Left lung (tissue), 10 donors: ENCODE results near the gene SPIRE1. TPM values are rescaled to one million over a fixed set of nuclear protein-coding genes. Genes with fewer than 3 reads are reported as not detected.
A peak's percentile ranks its signal among the peaks of the same experiment; 100 is the strongest.
"Not testable (repeated sequence)": the region's sequence is repeated elsewhere in the genome, so short reads cannot be mapped to it uniquely, and the experiment has no call there.

Experiments used
- ATAC-seq: fragments of 200-7000 bp; cut with Tn5 transposase; one replicate; pipeline ENCODE4 v1.9.1; 2020; ENCODE audit warnings: moderate library complexity
- DNase-seq, 4 donors: peaks; one replicate each; pipeline ENCODE4 v3.0.0-alpha.2; 2013 to 2020
- H3K27ac ChIP-seq, 2 donors: fragments of 200-600 bp; sonication (generic) in 1 of 2; one replicate each; pipeline versions ENCODE4 v1.5.0 to v1.8.0; 2020 to 2021
- H3K27me3 ChIP-seq, 2 donors: fragments of 200-600 bp; sonication (generic) in 1 of 2; one replicate each; pipeline versions ENCODE4 v1.5.0 to v1.8.0; 2020 to 2021
- H3K36me3 ChIP-seq, 2 donors: fragments of 200-600 bp; sonication (generic) in 1 of 2; one replicate each; pipeline versions ENCODE4 v1.5.0 to v1.8.0; 2020 to 2021
- H3K4me1 ChIP-seq, 2 donors: fragments of 200-600 bp; one replicate each; pipeline ENCODE4 v1.8.0; 2021
- H3K4me3 ChIP-seq, 2 donors: fragments of 200-600 bp; sonication (generic) in 1 of 2; one replicate each; pipeline versions ENCODE4 v1.5.0 to v1.8.0; 2020 to 2021; ENCODE audit warnings: mild to moderate bottlenecking in 1 of 2
- H3K9me3 ChIP-seq, 2 donors: fragments of 200-600 bp; sonication (generic) in 1 of 2; one replicate each; pipeline versions ENCODE4 v1.5.0 to v1.8.0; 2020 to 2021
- CTCF ChIP-seq, 2 donors: fragments of 200-600 bp; sonication (generic) in 1 of 2; IDR thresholded peaks; one replicate each; pipeline versions ENCODE4 v1.5.0 to v1.8.0; 2021; ENCODE audit warnings: antibody characterized with exemption in 2 of 2
- intact Hi-C, 2 donors: fragments of 100-400 bp; cut with DNase I; formaldehyde crosslinking; loops; one replicate each; pipeline versions ENCODE4 v1.11.2 to v1.14.2; 2022
- polyA plus RNA-seq, 6 donors: library from polyadenylated mRNA; unstranded; fragments of 120-200 nt; gene quantifications; one replicate each; pipeline ENCODE4 v1.2.1, GENCODE V29; 2013; ENCODE audit not compliant: insufficient read length in 6 of 6
- total RNA-seq, 2 donors: library from RNA; stranded (reverse); fragmentation: NEBNext Ultra II Directional; extraction: Animal tissue kit (Norgen Biotek cat#: 25700); gene quantifications; one replicate each; pipeline ENCODE4 v1.2.1, GENCODE V29; 2021
- donor health status: DM: no; HTN: yes; CAD: no.
- donor health status: DM: no; HTN: no; CAD: no.

SPIRE1 gene
- total and polyA plus RNA-seq, 8 donors: 12.1 to 50.4 (median 15.7) TPM

DNA sequence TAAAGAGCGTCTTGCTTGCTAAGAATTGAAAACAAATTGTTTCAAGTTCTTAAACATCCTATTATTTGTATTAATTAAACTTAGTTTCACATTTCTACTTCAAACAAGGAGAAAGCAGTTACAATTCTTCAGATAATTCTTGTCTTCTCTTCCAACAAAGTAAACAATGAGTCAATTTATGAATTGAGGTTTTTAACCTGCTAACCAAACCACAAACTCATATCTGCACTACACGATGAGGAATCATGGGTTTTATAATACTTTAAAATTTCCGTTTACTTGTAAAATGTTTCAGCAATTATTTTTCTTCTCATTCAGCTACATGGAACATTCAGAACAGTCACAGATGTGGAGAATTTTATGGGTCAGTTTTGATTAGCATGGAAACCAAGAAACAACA lies 114.2 kb downstream of the SPIRE1 start:
- DNase-seq (no peak), ATAC-seq (peak; percentile 21)
- H3K27ac ChIP-seq: no peak overlapping the region
- H3K4me3 ChIP-seq: no peak overlapping the region
- H3K4me1 ChIP-seq: no peaks in the 10 kb centered on the region
- H3K36me3 ChIP-seq: no peaks in the 10 kb centered on the region
- peaks cover 0 to 15% of the 10 kb centered on the region in 2 donors for H3K9me3 ChIP-seq
- no peaks in the 10 kb centered on the region for H3K27me3 ChIP-seq
- intact Hi-C loops: no loop called here
- no peak for TF ChIP-seq CTCF (IDR thresholded peaks at IDR 0.05)

GRCh38 chr18:12540751-12541150 lies 117.2 kb downstream of the SPIRE1 start:
- DNase-seq (no peak), ATAC-seq (no peak)
- Histone ChIP-seq H3K36me3 (no peaks in the 10 kb centered on the region), H3K9me3 (peaks cover 0 to 15% of the 10 kb centered on the region in 2 donors), H3K27me3 (no peaks in the 10 kb centered on the region), H3K4me3 (no peak overlapping the region), H3K27ac (no peak overlapping the region), H3K4me1 (no peaks in the 10 kb centered on the region)
- TF ChIP-seq CTCF (IDR thresholded peaks at IDR 0.05): no peak
- intact Hi-C loops: no loop called here

- DNase-seq, H3K4me3 ChIP-seq, H3K27ac ChIP-seq, H3K4me1 ChIP-seq, intact Hi-C loops, H3K27me3 ChIP-seq, ATAC-seq, H3K36me3 ChIP-seq: not testable (repeated sequence)
- peaks cover 0 to 15% of the 10 kb centered on the region in 2 donors for H3K9me3 ChIP-seq
Measured at GRCh38 chr18:12539158-12539557, 118.7 kb downstream of the SPIRE1 start.

DNA sequence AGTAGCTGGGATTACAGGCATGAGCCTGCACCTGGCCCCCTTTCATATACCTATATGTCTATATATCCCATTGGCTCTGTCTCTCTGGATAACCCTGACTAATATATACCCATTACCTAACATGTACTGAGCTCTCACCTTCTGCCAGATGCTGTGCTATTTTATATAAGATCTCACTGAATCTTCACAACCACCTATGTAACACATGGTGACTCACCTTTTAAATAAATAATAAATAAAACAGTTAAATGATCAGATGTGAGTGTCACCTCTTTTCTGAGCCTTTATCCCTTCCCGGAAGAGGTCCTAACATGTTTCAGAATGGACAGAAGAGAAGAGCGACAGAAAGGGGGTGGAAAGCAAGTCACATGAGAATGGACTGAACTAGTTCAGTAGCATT lies 123.1 kb downstream of the SPIRE1 start:
- no peak for TF ChIP-seq CTCF (IDR thresholded peaks at IDR 0.05)
- intact Hi-C loops: no loop called here
- H3K27me3 ChIP-seq: no peaks in the 10 kb centered on the region
- H3K36me3 ChIP-seq: no peaks in the 10 kb centered on the region
- no peak overlapping the region for H3K4me3 ChIP-seq
- ATAC-seq (no peak), DNase-seq (no peak)
- no peak overlapping the region for H3K27ac ChIP-seq
- no peaks in the 10 kb centered on the region for H3K9me3 ChIP-seq
- no peaks in the 10 kb centered on the region for H3K4me1 ChIP-seq

GRCh38 chr18:12532661-12533060 lies 125.2 kb downstream of the SPIRE1 start:
- Histone ChIP-seq H3K27me3 (no peaks in the 10 kb centered on the region), H3K36me3 (no peaks in the 10 kb centered on the region), H3K4me1 (no peaks in the 10 kb centered on the region), H3K27ac (no peak overlapping the region), H3K4me3 (no peak overlapping the region), H3K9me3 (no peaks in the 10 kb centered on the region)
- ATAC-seq (no peak), DNase-seq (no peak)
- intact Hi-C loops: no loop called here
- no peak for TF ChIP-seq CTCF (IDR thresholded peaks at IDR 0.05)

- Histone ChIP-seq H3K9me3 (no peaks in the 10 kb centered on the region), H3K4me1 (no peaks in the 10 kb centered on the region), H3K4me3 (no peak overlapping the region), H3K27ac (no peak overlapping the region), H3K36me3 (no peaks in the 10 kb centered on the region), H3K27me3 (no peaks in the 10 kb centered on the region)
- DNase-seq (no peak), ATAC-seq (no peak)
- intact Hi-C loops: no loop called here
- no peak for TF ChIP-seq CTCF (IDR thresholded peaks at IDR 0.05)
Measured at GRCh38 chr18:12531749-12532148, 126.2 kb downstream of the SPIRE1 start.
